GM19025 (cell line): Measurements from ENCODE around the gene AKR7A3.
"Not testable (repeated sequence)": the region's sequence is repeated elsewhere in the genome, so short reads cannot be mapped to it uniquely, and the experiment has no call there.

Source experiments
- ATAC-seq: cut with Tn5 transposase; IDR thresholded peaks from one replicate; pipeline ENCODE4 v1.9.1; 2021; ENCODE audit warnings: mild to moderate bottlenecking, low read depth, moderate library complexity; ENCODE audit not compliant: unreplicated experiment

AKR7A3 gene

GRCh38 chr1:19321071-19321470 is 32.5 kb upstream of the AKR7A3 start:
- no peak for ATAC-seq

- ATAC-seq, result no peak
These were observed 30.6 kb upstream of the AKR7A3 start for GRCh38 chr1:19319196-19319595.

- no peak for ATAC-seq
These were observed 28.7 kb upstream of the AKR7A3 start for GRCh38 chr1:19317126-19317910.

- ATAC-seq, result no peak
These were observed 27.0 kb upstream of the AKR7A3 start for GRCh38 chr1:19315378-19316198.

GRCh38 chr1:19313961-19314882 is 25.7 kb upstream of the AKR7A3 start:
- no peak for ATAC-seq

- ATAC-seq, result no peak
These were observed 25.0 kb upstream of the AKR7A3 start for GRCh38 chr1:19313636-19313959.

GRCh38 chr1:19312782-19313635 is 24.4 kb upstream of the AKR7A3 start:
- ATAC-seq, result no peak

GRCh38 chr1:19311931-19312781 is 23.6 kb upstream of the AKR7A3 start, which contains the start of the genes AKR7A2 and SLC66A1:
AKR7A2 (minus strand) TSS chr1:19312144; CDS start chr1:19312124, 20 bp downstream.
SLC66A1 (plus strand) TSS chr1:19312326; CDS start chr1:19317678, 5,352 bp downstream.
- peak; percentile 79 for ATAC-seq

GRCh38 chr1:19311503-19311930 is 22.9 kb upstream of the AKR7A3 start:
- ATAC-seq, result no peak

GRCh38 chr1:19310720-19311502 is 22.3 kb upstream of the AKR7A3 start:
- ATAC-seq, result no peak

GRCh38 chr1:19310061-19310460 is 21.5 kb upstream of the AKR7A3 start:
- no peak for ATAC-seq

GRCh38 chr1:19309123-19309813 is 20.7 kb upstream of the AKR7A3 start:
- ATAC-seq, result no peak

GRCh38 chr1:19308509-19308907 is 19.9 kb upstream of the AKR7A3 start:
- no peak for ATAC-seq

- no peak for ATAC-seq
These were observed 19.4 kb upstream of the AKR7A3 start for GRCh38 chr1:19307794-19308508.

- ATAC-seq, result no peak
These were observed 18.4 kb upstream of the AKR7A3 start for GRCh38 chr1:19306941-19307340.

- no peak for ATAC-seq
These were observed 17.3 kb upstream of the AKR7A3 start for GRCh38 chr1:19305880-19306279.

- ATAC-seq, result not testable (repeated sequence)
These were observed 15.5 kb upstream of the AKR7A3 start for GRCh38 chr1:19304081-19304480.
